LoVo (cell line): ENCODE data around the gene STK10.
"Not testable (repeated sequence)": the region's sequence is repeated elsewhere in the genome, so short reads cannot be mapped to it uniquely, and the experiment has no call there.

Source experiments
- DNase-seq: peaks from one replicate; pipeline ENCODE4 v3.0.0-alpha.2; 2016; ENCODE audit warnings: low spot score

STK10 gene

DNA sequence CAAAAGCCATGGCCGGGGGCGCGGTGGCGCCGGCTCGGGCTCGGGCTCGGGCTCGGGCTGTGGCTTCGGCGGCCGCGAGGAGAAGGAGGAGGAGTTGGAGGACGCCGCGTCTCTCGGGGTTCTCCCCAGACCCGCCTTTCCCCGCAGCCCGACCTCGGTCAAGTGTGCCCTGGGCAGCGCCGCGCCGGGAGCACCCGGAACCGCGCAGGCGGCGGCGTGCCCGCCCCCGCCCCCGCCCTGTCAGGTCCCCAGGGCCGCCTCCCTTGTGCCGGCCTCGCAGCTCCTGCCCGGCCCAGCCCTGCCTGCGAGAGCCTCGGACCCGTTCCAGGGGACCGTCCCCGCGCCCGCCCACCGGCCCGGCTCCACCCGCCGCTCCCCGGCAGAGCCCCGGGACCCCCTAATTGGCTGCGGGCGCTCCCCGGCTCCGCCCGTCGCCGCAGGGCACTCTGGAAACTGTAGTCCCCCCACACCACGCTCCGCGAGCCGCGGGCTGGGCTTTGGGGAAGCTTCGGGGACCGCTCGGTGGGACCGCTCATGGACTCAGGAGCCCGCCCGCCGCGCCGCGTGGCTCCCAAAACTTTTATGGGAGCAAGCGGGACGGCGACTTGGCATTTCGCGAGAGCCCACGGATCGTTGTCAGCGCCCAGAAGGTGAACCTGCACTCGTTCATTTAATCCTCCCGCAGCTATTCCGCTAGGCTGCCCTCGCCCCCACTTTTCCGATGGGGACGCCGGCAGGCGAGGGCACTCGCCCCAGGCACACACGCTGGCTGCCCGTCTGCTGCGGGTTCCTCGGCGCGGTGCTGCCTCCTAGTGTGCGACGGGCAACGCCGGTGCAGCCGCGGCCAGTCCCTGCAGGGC, at the start of gene STK10:
Gene STK10, minus strand, starts transcription at position 192 of the 860 bp plus-strand sequence. Its CDS starts 182 bp downstream, at position 10.
- DNase-seq, result peak; percentile 93

DNA sequence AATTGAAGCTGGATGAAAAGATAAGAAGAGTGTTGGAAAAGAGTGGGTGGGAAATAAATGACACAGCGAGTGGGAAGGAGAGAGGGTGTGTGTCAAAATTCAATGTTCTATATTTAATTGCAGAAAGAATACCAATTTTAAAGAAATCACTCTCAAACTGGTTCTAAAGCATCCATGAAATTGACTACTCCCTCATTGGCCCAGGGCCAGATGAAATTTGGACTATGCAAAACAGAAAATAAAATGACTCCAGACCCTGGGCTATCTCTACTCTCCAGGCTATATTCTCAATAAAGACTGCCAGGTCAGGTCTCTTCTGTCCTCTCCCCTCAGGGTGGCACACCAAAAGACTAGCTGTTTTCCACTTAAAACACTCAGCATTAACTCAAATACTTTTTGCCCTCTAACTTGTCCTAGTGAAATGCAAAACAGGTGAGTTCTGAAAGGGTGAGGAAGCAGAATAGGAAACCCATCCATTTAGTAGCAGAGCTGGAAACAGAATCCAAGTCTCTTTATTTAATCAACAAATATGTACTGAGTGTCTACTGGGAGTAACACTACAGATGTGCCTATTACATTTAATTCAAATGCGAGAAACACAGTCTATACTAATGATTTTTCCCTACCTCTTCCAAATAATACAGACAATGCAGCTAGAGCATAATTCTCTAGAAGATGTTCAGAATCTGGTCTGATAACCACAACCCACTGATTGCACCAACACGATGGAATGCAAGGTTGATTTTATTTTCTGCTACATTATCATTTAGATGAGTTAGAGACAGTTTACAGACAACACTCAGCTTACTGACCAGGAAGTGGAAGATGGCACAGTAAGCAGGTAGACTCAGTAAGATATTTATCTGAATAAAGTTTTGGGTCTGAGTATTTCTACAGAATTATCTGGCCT, 48.1 kb upstream of the STK10 start:
- peak; percentile 58 for DNase-seq

DNA sequence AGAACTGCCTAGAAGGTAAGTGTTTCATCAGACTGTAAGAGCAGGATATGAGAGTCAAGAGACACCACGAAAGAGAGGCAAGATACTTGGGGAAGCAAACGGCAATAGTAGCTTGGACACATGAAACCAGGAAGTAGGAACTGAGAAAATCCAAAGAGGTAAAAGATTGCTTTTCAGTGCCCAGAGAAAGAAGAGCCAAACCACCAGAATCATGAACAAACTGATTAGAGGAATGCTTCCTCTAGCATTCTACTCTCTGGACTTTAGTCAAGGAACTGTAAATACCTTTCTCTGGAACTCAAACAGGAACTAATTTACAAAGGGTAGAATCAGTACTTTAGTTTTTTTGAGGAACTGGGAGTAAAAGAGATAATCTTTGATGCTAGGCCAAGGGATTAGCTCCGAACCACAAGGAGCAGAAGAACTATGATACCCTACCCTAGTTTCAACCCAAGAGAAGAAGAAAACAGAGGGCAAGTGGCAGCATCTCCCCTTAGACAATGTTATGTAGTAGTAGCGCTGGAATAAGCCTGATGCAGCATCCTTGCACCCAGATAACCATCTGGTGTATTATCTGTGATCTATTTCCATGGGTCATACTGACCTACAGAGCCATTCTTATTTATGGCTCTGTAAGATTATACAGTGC, 47.2 kb upstream of the STK10 start:
- DNase-seq, result peak; percentile 70

DNA sequence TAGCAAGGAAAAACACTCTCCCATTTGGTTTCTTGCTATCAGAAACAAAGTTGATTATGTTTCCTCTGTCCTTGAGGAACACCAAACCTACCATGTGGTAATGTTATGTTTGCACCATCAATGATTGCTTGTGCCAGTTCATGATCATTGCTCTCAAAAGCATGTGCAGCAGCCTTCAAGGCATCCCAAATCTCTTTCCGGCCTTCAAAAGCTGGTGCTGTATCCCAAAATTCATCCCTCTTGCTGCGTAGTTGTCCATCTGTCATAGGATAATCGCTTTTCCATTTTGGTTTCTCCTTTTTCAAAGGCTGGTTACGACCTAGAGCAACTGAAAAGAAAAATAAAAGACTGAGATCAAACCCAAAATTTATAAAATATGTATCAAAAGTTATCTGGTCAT, 46.0 kb upstream of the STK10 start:
- DNase-seq, result no peak

DNA sequence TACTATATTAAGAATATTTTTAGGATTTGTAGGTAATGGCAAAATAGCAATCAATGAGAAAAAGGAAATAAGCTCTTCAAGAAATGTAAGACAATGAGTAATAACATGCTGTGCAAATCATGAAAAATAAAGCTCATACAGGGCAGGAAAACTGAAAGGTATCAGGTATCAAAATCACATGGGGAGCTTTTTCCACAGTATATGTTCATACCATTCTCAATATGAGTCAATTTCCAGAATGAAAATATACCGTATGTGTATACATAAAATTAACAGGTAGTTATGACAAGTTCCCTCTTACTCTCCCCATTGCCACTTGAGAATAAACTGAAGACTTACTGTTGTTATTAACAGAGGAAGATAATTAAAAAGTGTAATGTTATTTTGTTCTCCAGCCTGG, 41.9 kb upstream of the STK10 start:
- no peak for DNase-seq

DNA sequence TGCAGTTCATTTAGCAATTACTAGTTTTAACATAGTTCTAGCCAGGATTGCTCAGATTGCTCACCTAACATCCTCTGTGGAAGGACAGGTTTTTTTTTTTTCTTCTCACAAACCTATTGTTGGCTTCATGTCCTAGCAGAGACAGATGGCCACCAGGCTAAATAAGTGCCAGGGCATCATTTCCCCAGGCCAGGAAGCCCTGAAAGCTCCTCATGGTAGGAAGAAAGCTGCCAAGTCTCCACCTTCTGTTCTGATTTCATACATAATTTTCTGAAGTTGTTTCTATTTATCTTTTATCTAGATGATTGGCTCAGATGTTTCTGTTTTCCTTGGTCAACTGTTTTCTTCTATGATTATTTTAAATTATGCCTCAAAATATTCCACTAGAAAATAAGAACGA, 37.0 kb upstream of the STK10 start:
- DNase-seq, result no peak

DNA sequence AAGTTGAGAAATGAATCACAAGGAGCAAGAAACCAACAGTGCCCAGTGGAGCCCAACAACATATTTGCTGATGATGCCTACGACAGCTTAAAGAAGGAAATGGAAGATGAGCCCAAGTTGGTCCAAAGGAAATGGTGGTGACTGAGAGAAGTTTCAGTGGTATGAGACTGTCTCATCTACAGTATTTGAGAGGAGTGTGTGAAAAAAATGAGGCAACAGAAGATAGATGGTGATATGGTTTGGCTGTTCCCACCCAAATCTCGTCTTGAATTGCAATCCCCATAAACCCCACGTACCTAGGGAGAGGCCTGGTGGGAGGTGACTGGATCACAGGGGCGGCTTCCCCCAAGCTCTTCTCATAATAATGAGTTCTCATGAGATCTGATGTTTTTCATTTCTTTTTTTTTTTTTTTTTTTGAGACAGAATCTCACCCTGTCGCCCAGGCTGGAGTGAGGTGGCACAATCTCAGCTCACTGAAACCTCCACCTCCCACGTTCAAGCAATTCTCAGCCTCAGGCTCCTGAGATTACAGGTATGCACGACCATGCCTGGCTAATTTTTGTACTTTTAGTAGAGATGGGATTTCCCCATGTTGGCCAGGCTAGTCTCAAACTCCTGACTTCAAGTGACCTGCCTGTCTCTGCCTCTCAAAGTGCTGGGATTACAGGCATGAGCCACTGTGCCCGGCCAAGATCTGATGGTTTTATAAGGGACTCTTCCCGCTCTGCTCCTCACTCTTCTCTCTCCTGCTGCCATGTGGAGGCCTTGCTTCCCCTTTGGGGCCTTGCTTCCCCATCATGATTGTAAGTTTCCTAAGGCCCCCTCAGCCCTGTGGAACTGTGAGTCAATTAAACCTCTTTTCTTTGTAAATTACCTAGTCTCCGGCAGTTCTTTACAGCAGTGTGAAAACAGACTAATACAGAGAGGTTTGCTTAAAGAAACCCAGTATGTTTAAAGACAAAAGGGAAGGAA, 36.2 kb upstream of the STK10 start:
- no peak for DNase-seq

DNA sequence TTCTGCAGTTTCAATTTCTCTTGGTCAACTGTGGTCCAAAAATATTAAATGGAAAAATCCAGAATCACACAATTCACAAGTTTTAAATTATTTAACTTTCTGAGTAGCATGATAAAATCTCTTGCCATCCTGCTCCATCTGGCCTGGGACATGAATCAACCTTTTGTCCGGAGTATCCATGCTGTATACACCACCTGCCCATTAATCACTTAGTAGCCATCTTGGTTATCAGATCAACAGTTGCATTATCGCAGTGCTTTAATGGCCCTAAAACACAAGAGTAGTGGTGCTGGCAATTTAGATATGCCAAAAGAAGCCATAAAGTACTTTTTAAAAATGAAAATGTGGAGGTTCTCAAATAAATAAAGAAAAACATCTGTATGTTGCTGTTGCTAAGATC, 31.3 kb upstream of the STK10 start:
- DNase-seq, result no peak

DNA sequence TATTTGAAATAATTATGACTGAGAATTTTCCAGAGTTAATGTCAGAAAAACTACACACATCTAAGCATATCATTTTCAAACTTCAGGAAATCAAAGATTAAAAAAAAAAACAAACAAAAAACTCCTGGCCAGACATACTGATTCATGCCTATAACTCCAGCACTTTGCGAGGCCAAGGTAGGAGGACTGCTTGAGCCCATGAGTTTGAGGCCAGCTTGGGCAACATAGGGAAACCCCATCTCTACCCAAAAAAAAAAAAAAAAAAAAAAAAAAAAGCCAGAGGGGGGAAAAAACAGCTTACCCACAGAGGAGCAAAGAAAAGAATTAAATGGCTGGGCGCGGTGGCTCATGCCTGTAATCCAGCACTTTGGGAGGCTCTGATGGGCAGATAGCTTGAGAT, 28.3 kb upstream of the STK10 start:
- no peak for DNase-seq

DNA sequence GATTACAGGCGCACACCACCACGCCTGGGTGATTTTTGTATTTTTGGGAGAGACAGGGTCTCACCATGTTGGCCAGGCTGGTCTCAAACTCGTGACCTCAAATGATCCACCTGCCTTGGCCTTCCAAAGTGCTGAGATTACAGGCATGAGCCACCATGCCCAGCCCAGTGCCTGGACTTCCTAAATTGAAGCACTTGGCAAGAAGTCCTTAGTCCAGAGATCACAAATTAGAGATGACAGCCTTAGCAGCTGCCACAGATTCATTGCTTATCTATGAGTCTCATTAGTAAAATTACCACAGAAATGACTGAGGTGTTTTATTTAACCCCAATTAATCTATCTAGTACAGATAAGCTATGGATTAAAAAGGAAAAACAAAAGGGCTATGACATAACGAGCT, 25.1 kb upstream of the STK10 start:
- DNase-seq, result no peak

DNA sequence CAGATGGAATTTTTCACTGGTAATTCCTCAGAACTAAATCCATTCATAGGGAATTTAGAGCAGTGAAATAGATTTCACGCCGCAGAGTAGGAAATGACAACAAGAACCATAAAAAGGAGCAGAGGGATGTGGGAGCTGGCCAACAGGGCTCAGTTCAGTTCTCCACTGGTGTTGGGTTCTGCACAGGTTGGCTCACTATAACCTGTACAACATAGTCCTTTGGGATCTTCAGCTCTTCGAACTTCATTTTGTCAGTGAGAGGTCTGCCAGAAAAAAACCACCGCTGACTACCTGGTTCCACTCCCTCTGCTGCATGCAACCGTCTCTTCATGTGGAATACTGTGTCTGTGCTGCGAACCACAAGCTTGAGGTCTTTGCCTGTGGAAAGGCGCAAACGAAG, 23.7 kb upstream of the STK10 start:
- DNase-seq, result no peak

DNA sequence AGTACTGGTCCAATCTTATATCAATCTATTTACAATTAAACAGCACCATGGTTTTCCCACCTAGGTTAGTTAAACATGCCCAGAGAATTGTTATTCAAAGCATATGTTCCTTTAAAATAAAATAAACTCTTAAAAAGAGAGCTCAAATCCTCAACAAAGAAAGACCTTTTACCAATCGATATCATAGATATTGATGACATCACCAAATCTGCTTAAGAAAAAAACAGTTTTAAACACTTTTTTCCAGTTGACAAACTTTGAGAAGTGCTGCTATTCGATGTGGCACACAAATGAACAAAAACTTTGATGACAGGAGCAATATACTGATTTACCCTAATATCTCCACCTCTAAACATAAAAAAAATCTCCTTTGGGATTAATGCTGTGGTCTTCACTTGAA, 21.7 kb upstream of the STK10 start:
- DNase-seq, result no peak

DNA sequence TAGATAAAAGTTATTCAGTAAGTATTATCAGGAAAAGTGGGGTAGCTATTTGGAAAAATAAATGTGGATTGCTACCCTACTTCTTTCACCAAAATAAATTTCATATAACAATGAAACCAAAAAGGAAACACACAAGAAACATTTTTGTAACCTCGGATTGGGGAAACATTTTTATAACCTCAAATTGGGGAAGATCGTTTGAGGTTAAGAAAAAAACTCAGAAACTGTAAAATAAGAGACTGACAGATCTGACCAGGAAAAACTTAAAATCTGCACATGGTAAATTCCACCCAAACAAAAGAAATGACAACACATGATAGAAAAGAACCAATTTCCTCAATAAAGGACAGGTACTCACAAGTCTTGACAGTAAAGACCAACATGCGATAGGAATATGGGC, 19.5 kb upstream of the STK10 start:
- no peak for DNase-seq

DNA sequence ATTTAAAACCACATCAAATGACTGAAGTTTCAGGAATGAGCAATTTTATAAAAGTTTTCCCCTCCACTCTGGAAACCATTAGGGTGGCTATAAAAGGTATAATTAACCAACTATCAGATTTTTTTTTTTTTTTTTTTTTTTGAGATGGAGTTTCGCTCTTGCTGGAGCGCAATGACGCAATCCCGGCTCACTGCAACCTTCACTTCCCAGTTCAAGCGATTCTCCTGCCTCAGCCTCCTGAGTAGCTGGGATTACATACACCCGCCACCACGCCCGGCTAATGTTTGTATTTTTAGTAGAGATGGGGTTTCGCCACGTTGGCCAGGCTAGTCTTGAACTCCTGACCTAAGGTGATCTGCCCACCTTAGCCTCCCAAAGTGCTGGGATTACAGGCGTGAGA, 18.0 kb upstream of the STK10 start:
- DNase-seq, result not testable (repeated sequence)

DNA sequence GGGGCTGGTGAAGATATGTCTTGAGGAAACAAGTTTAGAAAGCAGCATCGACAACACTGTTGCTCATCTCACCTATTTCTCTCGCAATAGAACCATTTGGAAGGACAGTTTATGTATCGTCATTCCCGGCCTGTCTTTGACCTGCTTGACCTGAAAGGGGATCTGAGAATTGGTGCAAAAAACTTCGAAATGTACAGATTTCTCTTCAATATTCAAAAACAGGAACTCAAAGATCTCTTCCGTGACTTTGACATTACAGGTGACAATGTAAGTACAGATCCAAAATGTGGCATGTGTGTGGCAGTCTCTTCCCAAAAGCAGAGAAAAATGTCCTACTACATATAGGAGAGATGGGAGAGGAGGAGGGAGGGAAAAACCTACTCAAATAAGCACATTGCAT, 12.5 kb upstream of the STK10 start:
- DNase-seq, result no peak

DNA sequence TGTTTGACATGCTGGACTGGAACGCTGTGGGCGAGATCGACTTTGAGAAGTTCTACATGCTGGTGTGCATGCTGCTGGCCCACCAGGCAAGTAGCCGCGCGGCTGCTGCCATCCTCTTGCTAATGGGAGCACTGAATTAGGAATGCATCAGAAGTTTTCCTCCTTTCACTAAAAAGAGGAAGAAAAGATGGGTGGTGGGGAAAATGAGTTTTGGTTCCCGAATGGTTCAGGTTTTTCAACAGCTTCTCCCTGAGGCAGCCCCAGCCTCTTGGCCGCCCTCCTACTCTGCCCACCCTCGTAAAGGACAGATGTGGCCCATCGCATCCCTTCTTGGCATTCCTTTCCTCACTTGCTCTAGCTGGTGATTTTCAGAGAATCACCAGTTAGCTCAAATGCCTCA, 11.4 kb upstream of the STK10 start:
- no peak for DNase-seq

DNA sequence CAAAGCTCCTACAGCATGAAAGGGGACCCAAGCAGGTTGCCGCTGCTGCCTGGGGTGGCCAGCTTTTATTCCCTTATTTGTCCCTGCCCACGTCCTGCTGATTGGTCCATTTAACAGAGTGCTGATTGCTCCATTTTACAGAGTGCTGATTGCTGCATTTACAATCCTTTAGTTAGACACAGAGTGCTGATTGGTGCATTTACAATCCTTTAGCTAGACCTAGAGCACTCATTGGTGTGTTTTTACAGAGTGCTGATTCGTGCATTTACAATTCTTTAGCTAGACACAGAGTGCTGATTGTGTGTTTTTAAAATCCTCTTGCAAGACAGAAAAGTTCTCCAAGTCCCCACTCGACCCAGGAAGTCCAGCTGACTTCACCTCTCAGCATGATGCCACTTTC, 9.8 kb upstream of the STK10 start:
- DNase-seq, result not testable (repeated sequence)

DNA sequence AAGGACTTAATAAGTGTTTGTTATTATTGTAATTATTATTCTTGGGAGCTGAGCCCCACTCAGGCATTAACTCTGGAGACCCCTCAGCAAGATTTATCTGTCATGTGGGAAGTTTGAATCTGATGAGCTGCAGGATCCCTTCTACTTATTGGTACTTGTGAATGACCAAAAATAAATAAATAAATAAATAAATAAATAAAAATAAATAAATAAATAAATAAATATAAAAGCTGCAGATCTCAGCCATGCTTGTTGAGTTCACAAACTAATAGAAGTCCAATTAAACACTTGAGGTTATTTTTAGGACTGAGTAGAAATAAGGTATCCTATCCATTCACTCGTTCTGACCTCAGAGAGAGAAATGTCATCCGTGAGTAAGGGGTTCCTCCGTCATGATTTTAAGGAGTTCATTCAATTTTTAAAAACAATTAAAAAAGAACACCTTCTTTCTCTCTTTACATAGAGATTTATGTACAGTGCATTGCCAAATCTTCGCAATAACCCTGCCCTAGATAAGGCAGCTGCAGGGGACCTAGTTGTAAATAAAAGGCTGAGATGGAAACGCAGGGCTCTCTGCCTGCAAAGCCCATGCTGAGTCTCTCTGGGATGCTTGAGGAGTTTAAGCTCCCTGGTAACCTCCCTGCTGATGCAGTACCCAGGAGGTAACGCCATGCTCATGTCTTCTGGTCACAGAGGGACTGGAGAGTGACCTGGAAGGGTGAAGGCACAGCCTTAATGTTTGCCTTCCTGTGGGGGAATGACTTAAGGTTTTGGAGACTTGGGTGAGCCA, 7.2 kb upstream of the STK10 start:
- DNase-seq, result no peak

DNA sequence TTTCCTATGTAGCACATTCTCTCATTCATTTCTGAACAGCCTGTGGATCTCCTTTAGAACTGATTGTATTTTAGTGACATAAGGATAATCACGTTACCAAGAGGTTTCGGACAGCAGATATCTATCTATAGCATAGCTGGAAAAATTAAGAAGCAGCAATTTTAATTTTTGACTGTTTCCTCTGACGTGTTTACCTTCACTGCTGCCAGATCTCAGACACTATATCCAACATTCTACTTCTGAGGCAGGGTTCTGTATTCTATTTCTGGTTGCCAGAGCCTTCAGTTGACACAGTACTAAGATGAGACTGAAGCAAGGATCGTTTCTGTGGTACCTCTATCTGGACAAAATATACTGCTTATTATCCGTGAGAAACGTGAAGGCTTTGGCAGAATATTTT, 5.8 kb upstream of the STK10 start, which contains the start of gene EFCAB9:
Gene EFCAB9, plus strand, starts transcription at position 301 of the 400 bp plus-strand sequence. Its CDS starts 1 bp downstream, at position 302.
- no peak for DNase-seq

DNA sequence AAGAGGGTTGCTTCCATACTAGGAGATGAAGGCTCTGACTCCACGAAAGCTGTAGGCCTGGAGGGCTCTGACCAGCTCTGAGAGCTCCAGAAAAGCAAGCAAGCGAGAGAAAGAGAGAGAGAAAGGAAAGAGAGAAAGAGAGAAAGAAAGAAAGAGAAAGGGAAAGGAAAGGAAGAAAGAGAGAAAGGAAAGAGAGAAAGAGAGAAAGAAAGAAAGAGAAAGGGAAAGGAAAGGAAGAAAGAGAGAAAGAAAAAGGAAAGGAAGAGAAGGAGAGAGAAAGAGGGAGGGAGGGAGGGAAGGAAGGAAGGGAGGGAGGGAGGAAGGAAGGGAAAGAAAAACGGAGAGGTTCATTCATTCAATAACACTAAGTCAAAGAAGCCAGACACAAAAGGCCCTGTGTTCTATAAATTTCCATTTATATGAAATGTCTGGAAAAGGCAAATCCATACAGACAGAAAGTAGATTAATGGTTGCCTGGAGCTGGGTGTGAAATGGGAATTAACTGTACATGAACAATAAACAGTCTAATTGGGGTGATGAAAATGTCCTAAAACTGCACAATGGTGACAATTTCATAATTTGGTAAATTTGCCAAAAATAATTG, 1.8 kb upstream of the STK10 start:
- no peak for DNase-seq
